ENCODE measurements around the gene MSX1. TPM values are rescaled to one million over a fixed set of nuclear protein-coding genes. Genes with fewer than 3 reads are reported as not detected.

Gene MSX1
- total RNA-seq, 1 donor from 2014 or later = 2.2 TPM

DNA sequence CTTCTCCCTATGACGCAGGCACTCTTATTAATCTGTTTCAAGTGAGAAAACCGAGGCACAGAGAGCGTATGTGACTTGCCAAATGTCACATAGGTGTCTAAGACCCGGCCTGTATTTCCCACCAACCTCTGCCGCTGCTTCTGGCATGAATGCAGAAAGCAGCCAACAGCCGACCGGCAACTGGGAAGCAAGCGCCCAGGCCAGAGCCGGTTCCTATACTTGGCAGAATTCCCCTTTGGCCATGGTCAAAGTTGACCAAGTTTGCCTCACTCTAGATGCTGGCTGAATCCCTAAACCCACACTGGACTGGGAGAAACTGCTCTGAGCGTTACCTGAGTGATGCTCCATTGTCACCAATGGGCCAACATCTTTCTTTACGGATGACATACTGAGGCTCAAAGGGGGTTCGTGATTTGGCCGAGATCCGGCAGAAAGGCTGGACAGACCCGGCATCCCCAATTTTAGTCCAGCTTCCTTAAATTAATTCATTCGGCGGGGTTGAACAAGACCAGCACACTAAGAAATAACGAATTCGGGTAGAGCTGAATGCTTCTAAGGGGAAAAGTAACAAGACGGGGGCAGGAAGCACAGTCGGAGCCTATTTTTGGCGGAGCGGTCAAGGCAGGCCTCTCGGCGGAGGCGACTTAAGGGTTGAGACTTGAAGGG, 11.2 kb downstream of the MSX1 start:
- no peak overlapping the region for H3K27ac Mint-ChIP-seq (ENCODE audit: unreplicated experiment)
- DNase-seq (ENCODE audit: low read depth, low spot score) = no peak
- peaks cover 14% of the 10 kb centered on the region for H3K27me3 Mint-ChIP-seq (ENCODE audit: low read depth)
- H3K9me3 Mint-ChIP-seq = no peaks in the 10 kb centered on the region
- H3K4me3 Mint-ChIP-seq = no peak overlapping the region
- H3K4me1 Mint-ChIP-seq = peaks cover 28% of the 10 kb centered on the region
- TF ChIP-seq, protein P1, sequence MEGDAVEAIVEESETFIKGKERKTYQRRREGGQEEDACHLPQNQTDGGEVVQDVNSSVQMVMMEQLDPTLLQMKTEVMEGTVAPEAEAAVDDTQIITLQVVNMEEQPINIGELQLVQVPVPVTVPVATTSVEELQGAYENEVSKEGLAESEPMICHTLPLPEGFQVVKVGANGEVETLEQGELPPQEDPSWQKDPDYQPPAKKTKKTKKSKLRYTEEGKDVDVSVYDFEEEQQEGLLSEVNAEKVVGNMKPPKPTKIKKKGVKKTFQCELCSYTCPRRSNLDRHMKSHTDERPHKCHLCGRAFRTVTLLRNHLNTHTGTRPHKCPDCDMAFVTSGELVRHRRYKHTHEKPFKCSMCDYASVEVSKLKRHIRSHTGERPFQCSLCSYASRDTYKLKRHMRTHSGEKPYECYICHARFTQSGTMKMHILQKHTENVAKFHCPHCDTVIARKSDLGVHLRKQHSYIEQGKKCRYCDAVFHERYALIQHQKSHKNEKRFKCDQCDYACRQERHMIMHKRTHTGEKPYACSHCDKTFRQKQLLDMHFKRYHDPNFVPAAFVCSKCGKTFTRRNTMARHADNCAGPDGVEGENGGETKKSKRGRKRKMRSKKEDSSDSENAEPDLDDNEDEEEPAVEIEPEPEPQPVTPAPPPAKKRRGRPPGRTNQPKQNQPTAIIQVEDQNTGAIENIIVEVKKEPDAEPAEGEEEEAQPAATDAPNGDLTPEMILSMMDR (conservative IDR thresholded peaks at IDR 0.05) = no peak
- H3K36me3 Mint-ChIP-seq (ENCODE audit: low read depth) = no peaks in the 10 kb centered on the region

DNA sequence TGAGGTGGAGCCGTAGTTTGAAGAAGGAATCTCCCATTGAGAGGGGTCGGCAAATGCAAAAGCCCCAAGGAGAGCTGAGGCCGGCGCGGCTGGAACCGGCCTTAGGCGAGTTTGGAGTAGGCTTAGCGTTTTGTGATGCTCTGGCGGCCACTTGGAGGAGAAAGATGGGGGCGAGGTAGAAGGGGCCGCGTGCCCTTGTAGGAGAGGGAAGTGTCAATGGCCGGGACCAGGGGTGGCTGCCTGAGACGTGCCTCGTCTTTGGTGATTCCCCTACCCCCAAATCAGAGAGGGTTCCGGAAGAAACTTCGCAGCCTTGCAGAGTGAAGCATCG, 11.7 kb downstream of the MSX1 start:
- no peak overlapping the region for H3K27ac Mint-ChIP-seq (ENCODE audit: unreplicated experiment)
- no peak overlapping the region for H3K4me3 Mint-ChIP-seq
- TF ChIP-seq, protein P1 (conservative IDR thresholded peaks at IDR 0.05) = no peak
- peaks cover 9% of the 10 kb centered on the region for H3K27me3 Mint-ChIP-seq (ENCODE audit: low read depth)
- H3K36me3 Mint-ChIP-seq (ENCODE audit: low read depth) = no peaks in the 10 kb centered on the region
- DNase-seq (ENCODE audit: low read depth, low spot score) = no peak
- peaks cover 24% of the 10 kb centered on the region for H3K4me1 Mint-ChIP-seq
- no peaks in the 10 kb centered on the region for H3K9me3 Mint-ChIP-seq

DNA sequence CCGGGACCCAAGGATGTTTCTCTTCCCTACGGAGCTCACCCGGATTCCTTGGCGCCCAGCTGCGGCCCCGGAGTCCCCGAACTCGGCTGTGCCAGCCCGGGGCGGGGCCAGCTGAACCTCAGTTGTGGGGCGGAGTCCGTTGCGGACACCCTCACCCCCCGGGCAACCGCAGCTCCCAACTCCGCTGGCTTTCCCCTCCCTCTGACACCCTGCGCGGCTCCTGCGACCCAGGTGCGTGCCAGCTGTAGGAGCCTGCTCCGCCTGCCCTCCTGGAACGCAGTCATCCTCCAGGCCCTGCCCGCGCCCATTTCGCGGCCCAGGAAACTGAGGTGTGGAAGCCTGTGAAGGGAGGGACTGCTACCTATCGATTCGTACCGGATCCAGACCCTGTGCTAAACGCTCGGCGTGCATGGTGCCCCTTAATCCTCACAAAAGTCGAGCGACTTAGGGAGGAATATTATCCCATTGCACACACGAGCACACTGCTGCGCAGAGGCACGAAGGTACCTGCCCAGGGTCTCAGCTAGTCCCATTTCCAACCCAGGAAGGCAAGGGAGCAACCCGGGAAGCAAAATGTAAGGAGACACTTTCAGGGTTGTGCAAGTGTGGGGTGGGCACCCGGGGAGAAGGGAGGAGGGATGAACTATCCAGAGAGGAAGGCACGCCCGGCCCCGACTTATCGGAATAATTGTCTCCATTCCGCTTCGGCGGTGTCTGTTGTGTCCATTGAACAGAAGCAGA, 12.3 kb downstream of the MSX1 start:
- H3K27me3 Mint-ChIP-seq (ENCODE audit: low read depth) = peaks cover 5% of the 10 kb centered on the region
- H3K4me3 Mint-ChIP-seq = no peak overlapping the region
- no peak overlapping the region for H3K27ac Mint-ChIP-seq (ENCODE audit: unreplicated experiment)
- TF ChIP-seq, protein P1 (conservative IDR thresholded peaks at IDR 0.05) = no peak
- no peaks in the 10 kb centered on the region for H3K9me3 Mint-ChIP-seq
- H3K4me1 Mint-ChIP-seq = peaks cover 19% of the 10 kb centered on the region
- H3K36me3 Mint-ChIP-seq (ENCODE audit: low read depth) = no peaks in the 10 kb centered on the region
- DNase-seq (ENCODE audit: low read depth, low spot score) = no peak

DNA sequence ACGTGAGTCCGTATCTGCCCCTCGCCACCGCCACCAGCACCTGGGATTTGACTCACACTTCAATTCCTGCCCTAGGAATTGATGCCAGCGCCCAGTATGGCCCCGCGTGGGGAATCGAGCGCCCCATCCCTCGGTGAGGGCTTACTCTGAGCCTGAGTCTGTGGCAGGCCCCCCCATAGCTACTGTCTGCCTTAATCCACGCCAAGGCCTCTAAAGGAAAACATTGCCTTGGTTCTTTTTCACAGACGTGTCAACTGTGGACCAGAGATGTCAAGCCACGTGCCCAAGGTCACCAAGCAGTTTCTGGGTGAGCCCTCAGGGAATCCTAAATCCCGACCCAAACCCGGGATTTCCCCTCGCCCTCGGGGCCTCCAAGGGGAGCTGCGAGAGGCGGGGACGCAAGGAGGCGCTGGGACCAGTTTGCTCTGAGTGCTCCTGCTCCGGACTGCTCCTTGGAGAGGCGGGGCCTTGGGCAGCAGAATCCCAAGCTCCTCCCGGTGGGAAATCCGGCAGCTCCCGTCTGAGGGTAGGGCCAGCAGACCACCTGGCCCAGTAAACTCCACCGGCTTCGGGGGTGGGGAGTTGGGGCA, 12.9 kb downstream of the MSX1 start:
- no peak for DNase-seq (ENCODE audit: low read depth, low spot score)
- Mint-ChIP-seq H3K27me3 (ENCODE audit: low read depth) (peaks cover 8% of the 10 kb centered on the region), H3K9me3 (no peaks in the 10 kb centered on the region), H3K27ac (ENCODE audit: unreplicated experiment) (no peak overlapping the region), H3K4me1 (peaks cover 18% of the 10 kb centered on the region), H3K4me3 (no peak overlapping the region), H3K36me3 (ENCODE audit: low read depth) (no peaks in the 10 kb centered on the region)
- TF ChIP-seq, protein P1 (conservative IDR thresholded peaks at IDR 0.05) = no peak

DNA sequence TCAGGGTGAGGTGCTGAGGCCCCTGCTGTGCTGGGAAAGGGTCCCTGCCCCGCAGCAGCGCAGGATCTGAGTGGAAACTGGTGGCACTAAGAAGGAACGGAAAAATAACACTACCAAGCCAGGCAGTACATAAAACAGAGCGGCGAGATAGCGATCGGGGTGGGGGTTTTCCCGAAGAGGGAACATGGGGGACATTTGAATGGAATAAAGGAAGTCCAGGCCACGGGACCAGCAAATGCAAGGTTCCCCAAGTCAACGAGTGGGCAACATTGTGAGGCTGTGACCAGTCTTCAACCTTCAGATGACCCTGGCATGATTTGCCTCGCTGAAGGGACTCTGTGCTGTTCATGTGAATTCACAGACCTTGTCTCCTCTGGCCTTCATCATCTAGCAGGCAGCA, 13.7 kb downstream of the MSX1 start:
- Mint-ChIP-seq H3K4me3 (no peak overlapping the region), H3K27me3 (ENCODE audit: low read depth) (peaks cover 8% of the 10 kb centered on the region)

More for the DNA sequence above, 13.7 kb downstream of the MSX1 start:
- Mint-ChIP-seq H3K4me1 (peaks cover 18% of the 10 kb centered on the region), H3K9me3 (no peaks in the 10 kb centered on the region), H3K27ac (ENCODE audit: unreplicated experiment) (no peak overlapping the region), H3K36me3 (ENCODE audit: low read depth) (no peaks in the 10 kb centered on the region)
- DNase-seq (ENCODE audit: low read depth, low spot score) = no peak
- TF ChIP-seq, protein P1 (conservative IDR thresholded peaks at IDR 0.05) = no peak
